Skin of body (tissue), 2 donors: Measurements from ENCODE around the gene CAMK2A. TPM values are rescaled to one million over a fixed set of nuclear protein-coding genes. Genes with fewer than 3 reads are reported as not detected.
"Not testable (repeated sequence)": the region's sequence is repeated elsewhere in the genome, so short reads cannot be mapped to it uniquely, and the experiment has no call there.

Experiments used
- DNase-seq: peaks from one replicate; lab custom pipeline; 2025; lab: John Stamatoyannopoulos, UW
- total RNA-seq: library from RNA; depleted of rRNA; stranded (reverse); fragments of >200 nt; gene quantifications from one replicate; pipeline ENCODE4 v1.2.3, GENCODE V29; 2014

CAMK2A gene
- total RNA-seq, 1 donor from 2014 or later = 4.0 TPM

DNA sequence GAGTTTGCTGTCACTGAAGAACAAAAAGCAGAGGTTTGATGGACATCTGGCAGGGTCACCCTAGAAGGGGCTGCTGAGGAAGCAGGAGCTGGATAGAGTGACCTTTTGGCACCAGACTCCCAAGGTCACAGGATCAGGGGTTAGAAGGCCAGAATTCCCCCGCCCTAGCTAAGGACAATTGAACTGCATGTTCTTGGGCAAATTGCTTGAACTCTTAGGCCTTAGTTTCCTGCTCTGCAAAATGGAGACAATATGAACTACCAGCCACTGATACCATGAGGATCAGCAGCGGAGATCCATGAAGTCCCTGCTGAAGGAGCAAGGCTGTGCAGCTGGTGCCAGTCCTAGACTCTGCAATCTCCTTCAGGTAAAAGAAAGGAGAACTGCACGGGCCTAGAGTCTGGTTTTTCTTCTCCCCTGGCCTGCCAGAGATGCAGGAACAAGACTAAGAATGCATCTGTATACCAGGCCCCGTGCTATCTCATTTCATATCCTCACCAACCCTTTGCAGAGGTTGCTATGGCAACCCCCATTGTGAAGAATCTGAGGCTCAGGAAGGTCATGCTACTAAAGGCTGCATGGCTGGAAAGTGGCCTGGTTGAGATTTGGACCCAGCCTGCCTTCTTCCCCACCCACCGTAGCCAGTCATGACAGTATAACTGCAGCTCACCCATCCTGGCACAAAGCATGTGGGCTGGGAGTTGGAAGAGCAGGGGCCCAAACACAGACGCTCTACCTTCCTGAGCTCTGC lies 33.7 kb downstream of the CAMK2A start:
- no peak for DNase-seq

DNA sequence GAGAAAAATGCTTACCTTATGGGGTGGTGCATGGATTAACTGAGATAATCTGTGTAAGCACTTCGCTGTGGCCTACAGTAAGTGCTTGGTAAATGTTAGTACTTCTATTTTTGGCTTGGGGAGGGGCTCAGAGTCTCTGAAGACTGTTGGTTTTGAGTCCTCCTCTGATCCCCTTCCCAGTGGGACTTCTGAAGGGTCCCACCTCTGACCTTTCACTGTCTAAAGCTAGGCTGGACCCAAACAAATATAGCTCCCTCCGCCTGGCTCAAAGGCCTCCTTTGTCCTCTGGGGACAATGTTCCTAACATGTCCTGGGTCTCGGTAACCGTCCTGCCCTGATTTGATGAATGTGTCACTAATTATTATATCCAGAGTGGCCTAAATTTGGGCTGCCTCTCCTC lies 34.8 kb downstream of the CAMK2A start:
- no peak for DNase-seq

DNA sequence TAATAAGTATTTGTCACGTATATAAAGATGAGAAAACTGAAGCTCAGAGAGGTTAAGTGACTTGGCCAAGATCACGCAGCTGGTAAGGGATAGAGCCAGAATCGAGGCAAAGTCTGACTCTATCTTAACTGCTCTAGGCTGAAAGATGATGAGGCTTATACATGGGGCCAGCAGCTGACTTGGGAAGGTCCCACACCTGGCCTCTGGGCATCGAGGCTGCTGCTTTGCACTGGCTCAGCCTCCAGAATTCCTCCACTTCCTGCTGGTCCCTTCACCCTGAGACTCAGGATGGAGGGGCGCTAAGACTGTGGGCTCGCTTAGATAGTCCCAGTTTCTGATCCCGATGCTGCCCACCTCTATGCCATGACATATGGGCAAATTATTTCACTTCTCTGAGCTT lies 35.2 kb downstream of the CAMK2A start:
- no peak for DNase-seq

- DNase-seq = no peak
Measured at GRCh38 chr5:150253416-150254208, 36.0 kb downstream of the CAMK2A start.

DNA sequence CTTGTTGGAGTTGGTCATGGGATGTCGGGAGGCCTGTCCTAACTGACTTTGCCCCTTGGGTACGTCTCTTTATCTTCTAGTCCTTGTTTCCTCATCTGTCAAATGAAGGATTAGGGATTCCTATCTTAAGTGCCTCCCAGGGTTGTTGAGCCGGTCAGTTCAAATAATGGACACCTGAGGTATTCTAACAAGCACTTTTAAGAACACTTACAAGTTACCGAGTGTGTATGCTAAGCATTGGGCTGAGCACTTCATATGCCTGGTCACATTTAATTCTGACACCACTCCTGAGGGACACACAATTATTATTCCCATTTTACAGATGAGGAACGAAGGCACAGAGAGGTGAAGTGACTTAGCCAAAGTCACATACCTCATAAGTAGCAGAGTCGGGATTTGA lies 37.1 kb downstream of the CAMK2A start:
- DNase-seq = no peak

GRCh38 chr5:150251504-150251903 lies 38.1 kb downstream of the CAMK2A start:
- no peak for DNase-seq

DNA sequence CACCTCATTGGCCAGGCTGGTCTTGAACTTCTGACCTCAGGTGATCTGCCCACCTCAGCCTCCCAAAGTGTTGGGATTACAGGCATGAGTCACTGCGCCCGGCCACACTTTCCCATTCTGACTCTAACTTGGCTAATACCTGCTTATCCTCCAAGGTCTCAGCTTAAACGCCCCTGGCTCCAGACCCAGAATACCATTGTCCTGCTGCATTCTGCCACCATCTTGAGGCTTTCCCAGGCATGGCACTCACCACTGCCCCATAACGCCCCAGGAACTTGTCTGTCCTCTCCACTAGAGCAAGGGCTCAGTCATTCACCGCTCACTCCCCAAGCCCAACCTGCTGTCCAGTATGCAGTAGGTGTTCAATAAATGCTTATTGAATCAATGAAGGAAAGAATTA lies 39.8 kb downstream of the CAMK2A start:
- DNase-seq = no peak

GRCh38 chr5:150248946-150249345 lies 40.6 kb downstream of the CAMK2A start:
- DNase-seq = no peak

DNA sequence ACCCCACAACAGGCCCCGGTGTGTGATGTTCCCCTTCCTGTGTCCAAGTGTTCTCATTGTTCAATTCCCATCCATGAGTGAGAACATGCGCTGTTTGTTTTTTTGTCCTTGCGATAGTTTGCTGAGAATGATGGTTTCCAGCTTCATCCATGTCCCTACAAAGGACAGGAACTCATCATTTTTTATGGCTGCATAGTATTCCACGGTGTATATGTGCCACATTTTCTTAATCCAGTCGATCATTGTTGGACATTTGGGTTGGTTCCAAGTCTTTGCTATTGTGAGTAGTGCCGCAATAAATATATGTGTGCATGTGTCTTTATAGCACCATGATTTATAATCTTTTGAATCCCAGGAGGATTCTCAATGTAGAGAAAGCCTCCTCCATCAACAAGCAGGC lies 41.1 kb downstream of the CAMK2A start:
- DNase-seq = not testable (repeated sequence)

GRCh38 chr5:150247726-150248125 lies 41.8 kb downstream of the CAMK2A start:
- DNase-seq = no peak

GRCh38 chr5:150246835-150247234 lies 42.7 kb downstream of the CAMK2A start:
- DNase-seq = no peak

GRCh38 chr5:150246429-150246828 lies 43.1 kb downstream of the CAMK2A start:
- no peak for DNase-seq

DNA sequence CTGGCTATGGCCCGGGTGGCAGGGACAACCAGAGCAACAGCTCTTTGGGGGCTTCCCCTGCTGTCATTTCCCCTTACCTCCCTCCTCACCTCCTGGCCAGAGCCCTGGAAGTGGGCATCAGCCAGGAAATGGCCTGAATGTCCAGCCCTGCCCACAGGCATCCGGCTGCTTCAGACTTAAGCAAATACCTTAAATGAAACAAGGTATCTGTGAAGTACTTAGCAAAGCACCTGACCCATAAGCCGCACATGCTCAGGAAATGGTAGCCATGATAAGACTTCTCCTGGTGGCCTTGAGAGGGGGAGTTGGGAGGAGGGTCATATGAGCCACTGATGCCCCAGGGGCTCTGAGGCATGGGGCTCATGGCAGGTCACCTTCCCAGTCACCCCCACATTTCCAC lies 43.8 kb downstream of the CAMK2A start:
- no peak for DNase-seq

- DNase-seq = no peak
Measured at GRCh38 chr5:150245111-150245789, 44.3 kb downstream of the CAMK2A start.

GRCh38 chr5:150244209-150244608 lies 45.4 kb downstream of the CAMK2A start:
- no peak for DNase-seq

DNA sequence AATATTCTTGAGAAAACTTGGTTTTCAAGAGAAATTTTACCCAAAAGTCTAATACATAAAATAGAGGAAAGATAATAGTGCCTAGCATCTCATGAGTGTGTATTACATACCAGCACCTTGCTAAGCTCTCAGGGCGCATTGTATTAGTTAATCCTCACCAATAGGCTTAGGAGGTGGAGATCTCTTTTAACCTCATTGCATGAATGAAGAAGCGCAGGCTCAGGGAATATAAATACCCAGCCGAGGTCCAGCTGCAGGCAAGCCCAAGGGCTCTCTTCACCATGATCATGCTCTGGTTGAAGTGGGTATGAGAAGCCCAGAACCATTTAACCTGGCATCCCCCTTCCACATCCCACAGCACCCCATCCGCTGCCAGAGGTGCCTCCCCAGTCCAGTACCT lies 46.0 kb downstream of the CAMK2A start:
- DNase-seq = no peak

DNA sequence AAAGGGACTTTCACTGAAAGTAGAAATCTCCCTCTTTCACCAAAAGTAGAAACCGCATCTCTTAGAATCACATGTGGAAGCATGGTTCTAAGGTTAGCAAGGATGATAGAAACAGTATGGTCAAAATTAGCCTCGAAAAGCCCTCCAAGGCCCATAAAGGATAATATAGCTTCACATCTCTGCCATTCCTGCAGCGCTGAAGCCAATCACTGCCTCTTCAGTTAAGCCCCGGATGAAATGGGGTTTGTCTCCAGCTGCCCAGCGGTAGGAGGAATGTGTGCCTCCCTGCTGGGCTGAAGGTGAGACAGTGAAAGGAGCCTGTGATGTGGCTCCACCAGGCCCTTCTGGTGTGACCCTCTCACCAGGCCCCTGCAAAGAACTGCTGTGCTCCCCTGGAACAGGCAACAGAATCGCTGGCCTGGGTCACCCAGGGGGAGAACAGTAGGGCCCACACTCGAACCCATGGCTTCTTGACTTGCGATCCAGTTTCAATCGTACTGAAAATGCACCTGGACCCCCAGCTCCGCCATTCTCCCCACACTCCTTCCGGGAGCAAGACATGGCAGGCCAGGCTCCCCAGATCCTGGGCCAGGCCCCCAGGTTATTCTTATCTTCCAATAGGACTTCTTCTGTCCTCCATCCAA lies 47.2 kb downstream of the CAMK2A start:
- DNase-seq = no peak

GRCh38 chr5:150241298-150242160 lies 48.0 kb downstream of the CAMK2A start:
- DNase-seq = no peak

- no peak for DNase-seq
Measured at GRCh38 chr5:150239794-150240122, 49.8 kb downstream of the CAMK2A start.

DNA sequence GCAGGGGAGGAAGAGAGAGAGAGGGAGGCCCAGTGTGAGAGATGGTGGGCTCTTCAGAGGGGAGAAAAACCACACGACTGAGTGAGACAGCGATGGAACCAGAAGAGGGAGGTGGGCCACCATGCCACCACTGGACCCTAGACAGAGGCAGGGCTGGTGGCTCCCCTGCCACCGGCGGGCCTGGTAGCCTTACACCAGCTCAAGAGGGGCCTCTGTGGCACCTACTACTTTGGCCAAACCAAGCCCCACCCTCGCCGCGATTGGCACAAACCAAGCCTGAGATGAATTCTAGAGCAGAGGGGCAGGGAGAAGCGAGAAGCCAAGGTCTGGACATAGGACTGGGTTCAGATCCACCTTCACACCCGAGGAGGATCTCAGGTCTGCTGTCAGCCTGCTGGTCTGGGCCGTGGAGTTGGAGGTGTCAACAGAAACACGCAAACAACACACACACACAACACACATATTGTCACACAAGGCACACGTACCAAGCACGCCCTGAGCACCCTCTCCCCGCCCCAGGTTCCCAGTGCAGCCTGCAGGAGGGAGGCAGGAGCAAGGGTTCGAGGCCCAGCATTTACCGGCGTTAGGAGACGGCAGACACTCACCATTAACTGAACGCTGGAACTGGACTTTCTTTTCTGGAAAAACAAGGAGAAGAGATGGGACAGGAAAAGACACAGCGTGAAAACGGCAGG lies 50.3 kb downstream of the CAMK2A start:
- no peak for DNase-seq
